ENCODE data around the gene OR6Q1.

OR6Q1 gene

DNA sequence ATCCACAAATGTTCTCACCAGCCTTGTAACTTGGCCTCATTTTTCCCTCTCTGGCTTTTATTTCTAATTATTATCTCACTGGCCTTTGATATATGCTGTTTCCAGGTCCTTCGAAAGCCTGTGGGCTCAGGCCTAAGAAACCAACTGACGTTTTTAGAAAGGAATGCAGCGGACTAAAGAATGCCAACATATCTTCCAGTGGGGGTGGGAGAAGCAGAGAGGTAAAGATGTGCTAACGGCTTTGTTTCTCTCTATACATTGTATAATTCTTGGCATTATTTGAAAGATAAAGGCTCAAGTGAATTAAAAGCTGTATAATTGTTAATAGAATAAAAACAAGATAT lies 28.2 kb downstream of the OR6Q1 start:
- DNase-seq = no peak

DNA sequence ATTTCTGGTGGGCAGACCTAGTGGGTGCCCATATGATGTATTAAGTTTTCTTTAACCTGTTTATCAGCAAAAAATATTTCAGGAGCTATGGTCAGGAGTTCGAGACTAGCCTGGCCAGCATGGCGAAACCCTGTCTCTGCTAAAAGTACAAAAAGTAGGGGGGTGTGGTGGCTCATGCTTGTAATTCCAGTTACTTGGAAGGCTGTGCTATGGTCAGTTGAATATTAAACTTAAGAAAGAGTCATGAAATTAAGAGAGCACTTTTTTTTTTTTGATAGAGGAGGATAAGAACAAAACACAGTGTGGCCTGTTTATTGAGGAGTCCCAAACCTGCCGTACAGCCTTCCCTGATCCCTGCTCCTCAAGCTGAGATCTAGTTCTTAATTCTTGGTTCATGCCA lies 29.8 kb downstream of the OR6Q1 start:
- DNase-seq = no peak

DNA sequence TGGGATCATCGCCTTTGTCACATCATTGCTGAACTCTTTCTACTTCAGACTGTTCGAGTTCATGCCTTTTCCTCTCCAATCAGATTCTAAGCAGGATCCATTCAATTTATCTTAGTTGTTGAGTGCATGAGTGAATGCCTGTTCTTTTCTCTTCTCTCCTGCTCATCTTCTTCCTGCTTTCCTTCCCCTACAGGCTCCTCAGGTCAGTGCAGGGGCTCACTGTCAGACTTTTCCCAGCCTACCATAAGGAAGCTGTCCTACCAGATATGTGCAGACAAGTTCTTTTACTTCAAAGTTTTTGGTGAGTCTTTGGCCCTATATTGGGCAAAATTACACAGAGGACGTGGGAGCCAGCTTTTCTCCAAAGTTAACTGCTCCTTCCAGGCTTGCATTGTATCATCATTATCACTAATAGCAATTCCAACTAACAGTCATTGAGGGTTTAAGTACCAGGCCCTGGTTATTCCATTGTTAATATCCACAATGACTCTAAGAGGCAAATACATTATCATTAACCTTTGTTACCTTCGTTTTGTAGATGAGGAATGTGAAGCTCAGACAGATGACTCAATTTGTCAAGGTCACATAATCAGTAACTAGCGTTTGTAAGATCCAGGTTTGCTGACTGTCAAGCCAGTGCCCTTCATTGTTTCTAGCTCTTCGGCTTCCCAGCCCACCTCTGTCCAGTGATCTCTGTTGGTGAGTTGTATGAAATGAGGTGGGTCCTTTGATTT lies 30.4 kb downstream of the OR6Q1 start:
- no peak for DNase-seq

DNA sequence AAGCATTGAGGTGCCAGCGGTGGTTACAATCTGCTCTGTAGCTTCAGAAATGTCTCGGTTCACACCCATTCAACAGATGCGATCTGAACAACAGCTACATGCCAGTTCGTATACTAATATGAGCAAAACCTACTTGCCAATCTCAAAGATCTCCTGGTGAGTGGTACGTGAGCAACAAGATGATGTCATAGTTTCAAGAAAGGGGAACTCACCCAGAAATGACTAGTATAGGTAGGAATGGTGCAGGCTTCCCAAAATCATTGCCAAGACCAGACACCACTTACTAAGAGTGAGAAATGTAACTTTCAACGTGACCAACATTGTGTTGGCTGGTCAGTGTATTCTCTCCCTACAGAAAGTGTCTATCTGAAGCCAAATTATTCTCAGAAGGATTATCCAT lies 31.1 kb downstream of the OR6Q1 start:
- no peak for DNase-seq

DNA sequence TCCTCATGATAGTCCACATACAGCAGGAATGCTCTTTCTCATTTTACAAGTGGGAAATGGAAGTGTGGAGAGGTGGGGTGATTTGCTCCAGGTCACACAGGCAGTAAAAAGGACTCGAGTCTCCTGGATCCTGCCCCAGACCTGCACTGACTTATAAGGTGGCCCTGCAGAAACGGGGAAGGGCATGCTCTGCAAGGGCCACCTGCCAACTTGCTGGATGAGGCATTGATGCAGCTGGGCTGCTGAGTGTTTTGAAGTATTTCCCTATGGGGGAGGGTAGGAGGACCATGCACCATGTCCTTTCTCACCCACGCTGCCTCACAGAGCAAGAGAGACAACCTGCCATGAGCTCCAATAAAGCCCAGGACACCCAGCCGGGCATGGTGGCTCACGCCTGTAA lies 36.9 kb downstream of the OR6Q1 start:
- no peak for DNase-seq

DNA sequence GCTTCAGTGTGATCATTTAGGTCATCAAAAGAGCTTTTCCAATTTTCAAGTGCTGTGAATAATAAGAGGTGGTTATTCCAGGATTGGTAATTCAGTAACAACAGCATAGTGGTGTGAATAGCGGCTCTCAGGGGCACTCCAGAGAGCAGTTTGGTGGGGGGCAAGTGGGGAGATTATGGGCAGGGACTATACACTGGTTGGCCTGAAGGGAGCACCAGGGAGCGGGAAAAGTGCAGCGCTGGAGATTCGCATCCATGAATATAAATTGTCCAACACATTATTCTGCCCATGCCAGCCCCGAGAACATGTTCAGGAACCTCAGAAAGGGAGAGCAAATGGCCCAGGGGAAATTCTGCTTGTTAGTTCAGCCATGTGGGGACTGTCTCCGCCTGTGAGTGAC lies 37.9 kb downstream of the OR6Q1 start:
- no peak for DNase-seq

DNA sequence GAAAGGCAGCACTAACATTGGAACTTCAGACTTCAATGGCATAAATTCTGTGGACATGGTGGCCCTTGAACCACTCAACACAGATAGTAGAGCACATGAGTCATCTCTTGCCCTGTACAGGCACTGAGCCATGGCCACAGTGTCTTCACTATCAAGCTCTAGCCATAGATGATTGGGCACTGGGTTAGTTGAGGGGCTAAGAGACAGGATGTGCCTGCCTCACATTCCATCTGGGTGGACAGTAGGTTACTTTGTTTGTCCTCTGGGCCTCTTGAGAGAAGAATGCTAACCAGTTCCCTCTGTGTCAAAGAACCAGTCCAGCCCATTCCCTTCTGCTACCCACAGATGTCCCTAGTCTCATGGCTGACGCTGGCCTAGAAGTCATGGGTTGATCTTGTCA lies 39.8 kb downstream of the OR6Q1 start:
- DNase-seq = no peak

DNA sequence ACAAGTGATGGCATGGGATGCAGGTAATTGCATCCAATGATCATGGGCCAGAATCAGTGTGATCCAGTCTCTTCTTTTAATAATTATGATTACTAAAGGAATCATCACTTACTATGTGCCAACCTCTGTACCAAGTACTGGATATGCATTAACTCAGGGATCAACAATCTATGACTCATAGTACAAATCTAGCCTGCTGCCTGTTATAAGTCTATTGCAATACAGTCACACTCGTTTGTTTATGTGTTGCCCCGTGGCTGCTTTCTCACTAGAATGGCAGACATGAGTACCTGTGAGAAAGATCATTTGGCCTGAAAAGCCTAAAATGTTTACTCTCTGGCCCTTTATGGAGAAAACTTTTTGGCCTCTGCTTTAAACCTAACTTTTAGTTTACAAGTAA lies 45.0 kb downstream of the OR6Q1 start:
- no peak for DNase-seq

All from CD4-positive, alpha-beta T cell treated with Interferon gamma for 1 hour (primary cell).